Trophoblast cell (in vitro differentiated cells and primary cell): ENCODE measurements around the gene TMC2.

ENCODE experiments used
- DNase-seq, 2 donors: peaks; one replicate each; pipeline ENCODE4 v3.0.0-alpha.2; 2016
- H2AFZ ChIP-seq: 2 replicates; pipeline ENCODE4 v1.6.1; 2013; ENCODE audit warnings: low read length, moderate library complexity, mild to moderate bottlenecking; ENCODE audit not compliant: insufficient read depth, poor library complexity
- H2AK5ac ChIP-seq: 2 replicates; pipeline ENCODE4 v1.6.1; 2013; ENCODE audit warnings: mild to moderate bottlenecking, low read length
- H2BK120ac ChIP-seq: 2 replicates; pipeline ENCODE4 v1.6.1; 2013; ENCODE audit warnings: low read length, mild to moderate bottlenecking, moderate library complexity; ENCODE audit not compliant: insufficient read depth, poor library complexity
- H2BK12ac ChIP-seq: 2 replicates; pipeline ENCODE4 v1.6.1; 2013; ENCODE audit warnings: mild to moderate bottlenecking, low read length, moderate library complexity
- H2BK5ac ChIP-seq: 2 replicates; pipeline ENCODE4 v1.6.1; 2013; ENCODE audit warnings: low read length, low read depth, moderate library complexity, mild to moderate bottlenecking; ENCODE audit not compliant: poor library complexity
- H3K14ac ChIP-seq: 2 replicates; pipeline ENCODE4 v1.6.1; 2013; ENCODE audit warnings: mild to moderate bottlenecking, low read length
- H3K18ac ChIP-seq: 2 replicates; pipeline ENCODE4 v1.6.1; 2013; ENCODE audit warnings: mild to moderate bottlenecking, low read length
- H3K23ac ChIP-seq: 2 replicates; pipeline ENCODE4 v1.6.1; 2013; ENCODE audit warnings: low read length
- H3K27ac ChIP-seq: 2 replicates; pipeline ENCODE4 v1.5.1; 2013; ENCODE audit warnings: low read depth, mild to moderate bottlenecking, inconsistent platforms, low read length, moderate library complexity
- H3K27me3 ChIP-seq: 2 replicates; pipeline ENCODE4 v1.6.1; 2013; ENCODE audit warnings: inconsistent platforms, mild to moderate bottlenecking, low read length, moderate library complexity; ENCODE audit not compliant: insufficient read depth
- H3K36me3 ChIP-seq, 2 experiments: 1 replicate in 1 of 2; 2 replicates in 1 of 2; pipeline ENCODE4 v1.6.1; 2013; ENCODE audit warnings: low read length in 2 of 2, mild to moderate bottlenecking in 2 of 2, moderate library complexity in 1 of 2; ENCODE audit not compliant: insufficient read depth in 2 of 2, control insufficient read depth in 1 of 2
- H3K4ac ChIP-seq: 2 replicates; pipeline ENCODE4 v1.6.1; 2013; ENCODE audit warnings: low read depth, mild to moderate bottlenecking, low read length, moderate library complexity
- H3K4me1 ChIP-seq, 2 experiments: 1 replicate in 1 of 2; 2 replicates in 1 of 2; pipeline ENCODE4 v1.6.1; 2013; ENCODE audit warnings: low read length in 2 of 2, mild to moderate bottlenecking in 2 of 2, moderate library complexity in 1 of 2; ENCODE audit not compliant: insufficient read depth in 2 of 2, control insufficient read depth in 1 of 2
- H3K4me2 ChIP-seq: 2 replicates; pipeline ENCODE4 v1.6.1; 2013; ENCODE audit warnings: inconsistent platforms, mild to moderate bottlenecking, low read length, moderate library complexity
- H3K4me3 ChIP-seq: 2 replicates; pipeline ENCODE4 v1.5.1; 2013; ENCODE audit warnings: mild to moderate bottlenecking, low read depth, low read length, inconsistent platforms
- H3K79me1 ChIP-seq: one replicate; pipeline ENCODE4 v1.6.1; 2013; ENCODE audit warnings: low read length
- H3K79me2 ChIP-seq: 2 replicates; pipeline ENCODE4 v1.6.1; 2013; ENCODE audit warnings: low read length, mild to moderate bottlenecking; ENCODE audit not compliant: control insufficient read depth, insufficient read depth, poor library complexity
- H3K9ac ChIP-seq: 2 replicates; pipeline ENCODE4 v1.6.1; 2013; ENCODE audit warnings: mild to moderate bottlenecking, low read length
- H3K9me3 ChIP-seq: 2 replicates; pipeline ENCODE4 v1.6.1; 2013; ENCODE audit warnings: low read depth, mild to moderate bottlenecking, control low read depth, inconsistent platforms, low read length; ENCODE audit not compliant: insufficient read depth
- H4K12ac ChIP-seq: 2 replicates; pipeline ENCODE4 v1.6.1; 2013; ENCODE audit warnings: low read depth, mild to moderate bottlenecking, low read length, moderate library complexity
- H4K8ac ChIP-seq: 2 replicates; pipeline ENCODE4 v1.6.1; 2013; ENCODE audit warnings: low read depth, mild to moderate bottlenecking, low read length, moderate library complexity
- H4K91ac ChIP-seq: one replicate; pipeline ENCODE4 v1.6.1; 2013; ENCODE audit warnings: low read depth, mild to moderate bottlenecking, low read length, moderate library complexity
- WGBS: extraction: QIAGEN DNeasy Blood & Tissue Kit; methylation state at CpG from one replicate; pipeline ENCODE4 v1.1.7; 2013; ENCODE audit warnings: missing lambda C conversion rate; ENCODE audit not compliant: insufficient read length, insufficient coverage; ENCODE audit errors: extremely low coverage; 5-methylcytosine and 5-hydroxymethylcytosine counted together

The TMC2 gene

DNA sequence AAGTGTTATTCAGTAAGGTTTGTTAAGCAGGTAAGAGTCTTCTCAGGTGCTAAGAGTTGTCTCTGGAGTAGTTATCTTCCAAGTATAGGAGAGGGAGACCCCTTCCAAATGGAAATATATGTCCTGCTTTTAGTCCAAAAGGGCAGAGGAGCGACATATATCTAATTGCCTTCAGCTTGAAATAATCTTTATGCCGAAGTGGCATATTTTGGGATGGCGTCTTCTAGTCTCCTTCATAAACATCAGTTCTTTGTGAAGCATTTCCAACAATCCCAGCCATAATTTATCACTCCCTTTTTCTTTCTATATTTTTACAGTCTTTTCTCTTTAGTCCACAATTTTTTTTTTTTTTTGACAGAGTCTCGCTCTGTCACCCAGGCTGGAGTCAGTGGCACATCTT is 6.0 kb downstream of the TMC2 start:
- Histone ChIP-seq H3K79me2 (no peaks in the 10 kb centered on the region), H3K23ac (no peak overlapping the region), H3K14ac (no peak overlapping the region), H2AFZ (no peak overlapping the region), H3K9me3 (no peaks in the 10 kb centered on the region), H3K18ac (no peak overlapping the region), H3K9ac (no peak overlapping the region), H2BK12ac (no peak overlapping the region), H4K12ac (no peak overlapping the region), H3K79me1 (no peaks in the 10 kb centered on the region), H2BK5ac (no peak overlapping the region), H3K4ac (no peak overlapping the region), H2AK5ac (no peak overlapping the region), H3K27me3 (no peaks in the 10 kb centered on the region), H3K4me1 (no peaks in the 10 kb centered on the region), H2BK120ac (no peak overlapping the region), H4K8ac (no peak overlapping the region), H4K91ac (no peak overlapping the region), H3K27ac (no peak overlapping the region), H3K4me2 (no peak overlapping the region), H3K36me3 (no peaks in the 10 kb centered on the region), H3K4me3 (no peak overlapping the region)
- no CpG with 5 or more reads among the region's 4 CpGs for WGBS
- DNase-seq = no peak

DNA sequence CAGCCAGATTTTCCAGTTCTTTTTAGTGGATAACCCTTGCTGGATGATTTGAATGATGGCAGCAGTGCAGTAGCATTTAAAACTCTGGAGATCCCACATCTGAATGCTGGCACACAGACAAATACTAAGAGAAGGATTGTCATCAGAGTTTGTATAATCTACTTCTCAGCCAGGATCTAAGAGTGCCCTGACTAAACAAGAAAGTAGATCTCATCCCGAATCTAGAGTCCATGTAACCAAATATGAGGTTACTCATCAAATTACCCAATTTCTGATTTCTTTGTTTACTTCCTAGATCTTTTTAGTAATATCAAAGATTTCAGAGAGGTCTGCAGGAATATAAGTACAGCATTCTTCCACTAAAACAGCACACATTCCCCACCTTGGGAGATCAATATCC is 7.8 kb downstream of the TMC2 start:
- WGBS = no CpG with 5 or more reads among the region's 1 CpG
- Histone ChIP-seq H3K4me3 (no peak overlapping the region), H3K79me1 (no peaks in the 10 kb centered on the region), H3K14ac (no peak overlapping the region), H3K4me1 (no peaks in the 10 kb centered on the region), H4K91ac (no peak overlapping the region), H2BK120ac (no peak overlapping the region), H3K27me3 (no peaks in the 10 kb centered on the region), H2BK5ac (no peak overlapping the region), H2AFZ (no peak overlapping the region), H4K12ac (no peak overlapping the region), H3K36me3 (no peaks in the 10 kb centered on the region), H3K4me2 (no peak overlapping the region), H3K9me3 (no peaks in the 10 kb centered on the region), H3K23ac (no peak overlapping the region), H3K4ac (no peak overlapping the region), H3K27ac (no peak overlapping the region), H4K8ac (no peak overlapping the region), H3K79me2 (no peaks in the 10 kb centered on the region), H2BK12ac (no peak overlapping the region), H3K18ac (no peak overlapping the region), H3K9ac (no peak overlapping the region), H2AK5ac (no peak overlapping the region)
- no peak for DNase-seq

DNA sequence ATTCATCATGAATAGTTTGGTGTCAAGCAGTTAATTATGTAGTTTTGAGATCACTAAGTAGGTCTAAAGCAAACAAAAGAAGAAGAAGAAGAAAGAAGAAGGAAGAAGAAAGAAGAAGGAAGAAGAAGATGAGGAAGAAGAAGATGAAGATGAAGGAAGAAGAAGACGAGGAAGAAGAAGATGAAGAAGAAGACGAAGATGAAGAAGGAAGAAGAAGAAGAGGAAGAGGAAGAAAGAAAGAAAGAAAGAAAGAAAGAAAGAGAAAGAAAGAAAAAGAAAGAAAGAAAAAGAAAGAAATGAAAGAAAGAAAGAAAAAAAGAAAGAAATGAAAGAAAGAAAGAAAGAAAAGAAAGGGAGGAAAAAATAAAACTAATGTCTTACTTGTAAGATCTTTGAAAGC is 9.2 kb downstream of the TMC2 start:
- WGBS = 100% methylated on average over 2 of the region's 2 CpGs
- Histone ChIP-seq H4K8ac (no peak overlapping the region), H3K27ac (no peak overlapping the region), H3K4me1 (no peaks in the 10 kb centered on the region), H3K23ac (no peak overlapping the region), H2BK12ac (no peak overlapping the region), H3K4ac (no peak overlapping the region), H2AFZ (no peak overlapping the region), H3K14ac (no peak overlapping the region), H2AK5ac (no peak overlapping the region), H3K79me2 (no peaks in the 10 kb centered on the region), H4K12ac (no peak overlapping the region), H3K9ac (no peak overlapping the region), H3K36me3 (no peaks in the 10 kb centered on the region), H3K9me3 (no peaks in the 10 kb centered on the region), H4K91ac (no peak overlapping the region), H3K4me3 (no peak overlapping the region), H2BK5ac (no peak overlapping the region), H3K18ac (no peak overlapping the region), H3K79me1 (no peaks in the 10 kb centered on the region), H3K27me3 (no peaks in the 10 kb centered on the region), H2BK120ac (no peak overlapping the region), H3K4me2 (no peak overlapping the region)
- DNase-seq = no peak

DNA sequence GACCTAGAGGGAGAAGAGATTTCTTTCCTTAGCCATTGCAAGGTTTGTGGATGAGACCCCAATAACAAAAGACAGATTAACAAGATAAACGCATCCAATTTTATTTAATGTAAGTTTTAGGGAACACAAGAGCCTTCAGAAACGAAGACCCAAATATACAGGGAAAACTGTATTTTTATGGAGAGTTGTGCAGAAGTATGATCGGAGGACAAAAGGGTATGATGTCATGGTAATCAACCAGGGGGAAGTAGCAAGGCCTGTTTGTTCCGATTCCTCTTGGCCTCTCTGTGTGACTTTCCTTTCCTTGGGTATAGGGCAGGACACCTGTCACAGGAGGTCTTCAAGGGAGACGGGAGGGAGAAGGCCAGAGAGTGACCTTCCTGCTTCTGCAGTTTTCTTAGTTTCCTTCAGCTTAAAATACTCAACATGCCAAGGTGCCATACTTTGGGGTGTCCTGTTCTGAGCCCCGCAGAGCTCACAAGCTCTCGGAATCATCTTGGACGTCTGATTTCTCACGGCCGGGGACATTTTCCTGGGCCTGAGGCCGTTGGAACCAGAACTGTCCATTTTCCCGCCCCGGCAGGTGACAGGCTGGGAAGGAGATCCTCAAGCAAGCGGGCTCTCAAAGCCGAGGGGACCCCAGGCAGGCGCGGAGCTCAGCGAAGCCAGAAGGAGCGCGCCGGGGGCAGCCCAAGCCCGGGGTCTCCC is 21.7 kb downstream of the TMC2 start:
- Histone ChIP-seq H3K4me3 (no peak overlapping the region), H3K9me3 (peaks cover 4% of the 10 kb centered on the region), H4K8ac (no peak overlapping the region), H3K79me2 (no peaks in the 10 kb centered on the region), H3K79me1 (no peaks in the 10 kb centered on the region), H3K27me3 (peaks cover 28% of the 10 kb centered on the region), H3K9ac (no peak overlapping the region), H3K4me2 (no peak overlapping the region), H4K12ac (no peak overlapping the region), H3K27ac (no peak overlapping the region), H2BK5ac (no peak overlapping the region), H3K14ac (no peak overlapping the region), H3K18ac (no peak overlapping the region), H3K4ac (no peak overlapping the region), H2BK120ac (no peak overlapping the region), H2AK5ac (no peak overlapping the region), H3K4me1 (no peaks in the 10 kb centered on the region), H2BK12ac (no peak overlapping the region), H2AFZ (no peak overlapping the region), H4K91ac (no peak overlapping the region), H3K36me3 (no peaks in the 10 kb centered on the region), H3K23ac (no peak overlapping the region)
- WGBS = no CpG with 5 or more reads among the region's 22 CpGs
- no peak for DNase-seq
